GM06990 (cell line): ENCODE measurements around the gene RIMS4.

ENCODE experiments used
- DNase-seq: peaks from one replicate; pipeline ENCODE4 v3.0.0-alpha.2; 2011; ENCODE audit not compliant: insufficient read length; ENCODE audit errors: extremely low read depth
- H3K27me3 ChIP-seq: replicated peaks from 2 replicates; pipeline ENCODE4 v1.6.0; 2011; ENCODE audit warnings: low read length; ENCODE audit not compliant: control insufficient read depth, insufficient read depth
- H3K36me3 ChIP-seq: 2 replicates; pipeline ENCODE4 v1.5.1; 2011; ENCODE audit warnings: low read length; ENCODE audit not compliant: control insufficient read depth, insufficient read depth
- H3K4me3 ChIP-seq: replicated peaks from 2 replicates; pipeline ENCODE4 v1.5.1; 2011; ENCODE audit warnings: low read depth, mild to moderate bottlenecking, control low read depth, low read length
- CTCF ChIP-seq: IDR thresholded peaks from 2 replicates; pipeline ENCODE4 v1.5.1; 2011; ENCODE audit warnings: low read length, control low read depth, mild to moderate bottlenecking, inconsistent platforms; ENCODE audit not compliant: insufficient read depth, poor library complexity, severe bottlenecking

The RIMS4 gene

GRCh38 chr20:44850837-44851236, 40.5 kb upstream of the RIMS4 start:
- Histone ChIP-seq H3K36me3 (no peaks in the 10 kb centered on the region), H3K27me3 (no peaks in the 10 kb centered on the region; the same call in none of the 2 replicates), H3K4me3 (no peak overlapping the region)
- TF ChIP-seq CTCF = no peak
- DNase-seq = no peak

- H3K36me3 ChIP-seq = no peaks in the 10 kb centered on the region
- no peak for TF ChIP-seq CTCF
- H3K27me3 ChIP-seq = no peaks in the 10 kb centered on the region; the same call in none of the 2 replicates
- H3K4me3 ChIP-seq = no peak overlapping the region
- no peak for DNase-seq
Measured at GRCh38 chr20:44850272-44850671, 39.9 kb upstream of the RIMS4 start.

- no peaks in the 10 kb centered on the region for H3K36me3 ChIP-seq
- TF ChIP-seq CTCF = no peak
- DNase-seq = no peak
- H3K27me3 ChIP-seq = no peaks in the 10 kb centered on the region; the same call in none of the 2 replicates
- no peak overlapping the region for H3K4me3 ChIP-seq
Measured at GRCh38 chr20:44849703-44850102, 39.4 kb upstream of the RIMS4 start.

GRCh38 chr20:44848254-44849015, 38.1 kb upstream of the RIMS4 start:
- DNase-seq = no peak
- no peaks in the 10 kb centered on the region; the same call in none of the 2 replicates for H3K27me3 ChIP-seq
- no peak overlapping the region for H3K4me3 ChIP-seq
- H3K36me3 ChIP-seq = no peaks in the 10 kb centered on the region
- no peak for TF ChIP-seq CTCF

GRCh38 chr20:44843876-44844275, 33.5 kb upstream of the RIMS4 start:
- no peaks in the 10 kb centered on the region; the same call in none of the 2 replicates for H3K27me3 ChIP-seq
- H3K4me3 ChIP-seq = no peak overlapping the region
- DNase-seq = no peak
- no peak for TF ChIP-seq CTCF
- no peaks in the 10 kb centered on the region for H3K36me3 ChIP-seq
